Measurements from ENCODE around the gene FSTL5.

Gene FSTL5

DNA sequence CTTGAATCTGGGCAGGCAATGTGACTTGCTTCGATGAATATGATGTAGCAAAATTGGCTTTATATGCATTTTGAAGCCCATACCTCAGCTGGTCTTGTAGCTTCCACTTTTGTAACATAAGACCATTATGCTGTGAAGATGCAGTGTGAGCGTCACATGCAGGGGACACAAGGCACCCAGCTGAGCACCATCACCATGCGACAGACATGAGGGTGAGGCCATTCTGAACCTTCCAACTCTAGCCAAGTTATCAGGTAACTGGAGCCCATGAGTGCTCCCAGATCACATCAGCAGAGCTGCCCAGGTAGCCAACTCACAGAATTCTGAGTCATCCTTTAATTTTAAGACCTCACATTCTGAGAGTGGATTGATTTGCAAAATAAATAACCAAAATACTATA is 705.9 kb downstream of the FSTL5 start:
- no peak for DNase-seq (ENCODE audit: extremely low spot score)
- POLR2A ChIA-PET: no interaction called here
- TF ChIP-seq SUZ12 (IDR thresholded peaks at IDR 0.05): no peak
- CTCF ChIA-PET: no interaction called here

- CTCF ChIA-PET: no interaction called here
- no peak for TF ChIP-seq HDGF (IDR thresholded peaks at IDR 0.05; ENCODE audit: borderline replicate concordance)
- no peak for TF ChIP-seq BHLHE40 (IDR thresholded peaks at IDR 0.05; ENCODE audit: borderline replicate concordance)
- no peak for TF ChIP-seq ZNF384 (IDR thresholded peaks at IDR 0.05)
- no peak for TF ChIP-seq SP1 (IDR thresholded peaks at IDR 0.05)
- no peak for TF ChIP-seq CTBP1 (IDR thresholded peaks at IDR 0.05; ENCODE audit: borderline replicate concordance)
- TF ChIP-seq PKNOX1 (IDR thresholded peaks at IDR 0.05): no peak
- no peak for TF ChIP-seq NFRKB (IDR thresholded peaks at IDR 0.05)
- no peak for TF ChIP-seq L3MBTL2 (conservative IDR thresholded peaks at IDR 0.05)
- TF ChIP-seq LEF1 (IDR thresholded peaks at IDR 0.05; ENCODE audit: borderline replicate concordance): no peak
- TF ChIP-seq TARDBP (IDR thresholded peaks at IDR 0.05): no peak
- TF ChIP-seq ARNT (IDR thresholded peaks at IDR 0.05): no peak
- TF ChIP-seq SUZ12 (IDR thresholded peaks at IDR 0.05): no peak
- no peak for TF ChIP-seq FOXA1 (IDR thresholded peaks at IDR 0.05)
- no peak for TF ChIP-seq ELF4 (IDR thresholded peaks at IDR 0.05)
- TF ChIP-seq FOXK2 (IDR thresholded peaks at IDR 0.05): no peak
- TF ChIP-seq FOXM1 (IDR thresholded peaks at IDR 0.05; ENCODE audit: borderline replicate concordance): no peak
Measured at GRCh38 chr4:161457311-161457710, 706.5 kb downstream of the FSTL5 start.

DNA sequence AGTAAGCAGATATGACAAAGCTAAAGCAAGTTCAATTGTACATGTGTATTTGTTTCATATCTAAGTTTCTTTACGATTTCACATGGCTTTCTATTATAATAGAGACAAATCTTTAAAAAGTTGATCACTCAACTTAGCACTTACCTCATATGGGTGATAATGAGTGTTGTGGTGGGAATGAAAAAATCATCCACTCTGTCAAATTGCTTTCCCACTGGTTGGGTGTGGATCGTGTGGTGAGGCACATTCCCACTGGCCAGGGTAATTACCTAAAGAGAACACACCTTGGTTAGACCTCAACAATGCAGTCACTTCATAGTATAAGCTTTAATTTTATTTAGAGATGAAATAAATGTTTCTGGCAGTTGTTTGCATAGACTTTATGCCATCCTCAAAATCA is 708.9 kb downstream of the FSTL5 start:
- TF ChIP-seq FOXK2 (IDR thresholded peaks at IDR 0.05) (no peak), ZNF384 (IDR thresholded peaks at IDR 0.05) (no peak), FOXM1 (IDR thresholded peaks at IDR 0.05; ENCODE audit: borderline replicate concordance) (no peak), ARNT (IDR thresholded peaks at IDR 0.05) (no peak), HDGF (IDR thresholded peaks at IDR 0.05; ENCODE audit: borderline replicate concordance) (no peak), PKNOX1 (IDR thresholded peaks at IDR 0.05) (no peak)
- no peak for DNase-seq (ENCODE audit: extremely low spot score)
- ChIA-PET CTCF (no interaction called here), POLR2A (no interaction called here)

More at GRCh38 chr4:161457311-161457710, 706.5 kb downstream of the FSTL5 start:
- POLR2A ChIA-PET: no interaction called here
- no peak for DNase-seq (ENCODE audit: extremely low spot score)

GRCh38 chr4:161448550-161449180 is 715.1 kb downstream of the FSTL5 start:
- TF ChIP-seq BHLHE40 (IDR thresholded peaks at IDR 0.05; ENCODE audit: borderline replicate concordance): no peak
- POLR2A ChIA-PET: no interaction called here
- CTCF ChIA-PET: interaction anchor here (0.5 kb wide), 1 partner anchor 1014 kb away, joined by 3 read pairs; no protein-coding TSS in a partner anchor
- no peak for DNase-seq (ENCODE audit: extremely low spot score)

GRCh38 chr4:161444626-161445025 is 719.2 kb downstream of the FSTL5 start:
- no peak for DNase-seq (ENCODE audit: extremely low spot score)
- TF ChIP-seq HDGF (IDR thresholded peaks at IDR 0.05; ENCODE audit: borderline replicate concordance) (no peak), TARDBP (IDR thresholded peaks at IDR 0.05) (no peak), ZNF384 (IDR thresholded peaks at IDR 0.05) (no peak)
- POLR2A ChIA-PET: no interaction called here
- CTCF ChIA-PET: no interaction called here

GRCh38 chr4:161442921-161443320 is 720.9 kb downstream of the FSTL5 start:
- ChIA-PET CTCF (interaction anchor here (0.6 kb wide), 1 partner anchor 186 kb away, joined by 3 read pairs; no protein-coding TSS in a partner anchor), POLR2A (interaction anchor here (0.6 kb wide), 1 partner anchor 187 kb away, joined by 3 read pairs; no protein-coding TSS in a partner anchor)
- DNase-seq (ENCODE audit: extremely low spot score): no peak

GRCh38 chr4:161438096-161438495 is 725.7 kb downstream of the FSTL5 start:
- ChIA-PET POLR2A (no interaction called here), CTCF (no interaction called here)
- TF ChIP-seq ELF4 (IDR thresholded peaks at IDR 0.05): no peak
- no peak for TF ChIP-seq PKNOX1 (IDR thresholded peaks at IDR 0.05)
- no peak for TF ChIP-seq BHLHE40 (IDR thresholded peaks at IDR 0.05; ENCODE audit: borderline replicate concordance)
- no peak for TF ChIP-seq SP1 (IDR thresholded peaks at IDR 0.05)
- TF ChIP-seq CTBP1 (IDR thresholded peaks at IDR 0.05; ENCODE audit: borderline replicate concordance): no peak
- TF ChIP-seq TARDBP (IDR thresholded peaks at IDR 0.05): no peak
- no peak for TF ChIP-seq FOXM1 (IDR thresholded peaks at IDR 0.05; ENCODE audit: borderline replicate concordance)
- TF ChIP-seq FOXK2 (IDR thresholded peaks at IDR 0.05): no peak
- TF ChIP-seq L3MBTL2 (conservative IDR thresholded peaks at IDR 0.05): no peak
- TF ChIP-seq NFRKB (IDR thresholded peaks at IDR 0.05): no peak
- TF ChIP-seq LEF1 (IDR thresholded peaks at IDR 0.05; ENCODE audit: borderline replicate concordance): no peak
- no peak for DNase-seq (ENCODE audit: extremely low spot score)

More at GRCh38 chr4:161442921-161443320, 720.9 kb downstream of the FSTL5 start:
- no peak for TF ChIP-seq ELF4 (IDR thresholded peaks at IDR 0.05)
- TF ChIP-seq ARNT (IDR thresholded peaks at IDR 0.05): no peak
- TF ChIP-seq SUZ12 (IDR thresholded peaks at IDR 0.05): no peak
- no peak for TF ChIP-seq HDGF (IDR thresholded peaks at IDR 0.05; ENCODE audit: borderline replicate concordance)
- no peak for TF ChIP-seq NFRKB (IDR thresholded peaks at IDR 0.05)
